GM12874 (cell line): Measurements from ENCODE around the gene GRIN2C.

Source experiments
- CTCF ChIP-seq: IDR thresholded peaks from 2 replicates; pipeline ENCODE4 v1.5.1; 2011; ENCODE audit warnings: low read depth, mild to moderate bottlenecking, control low read depth, low read length, moderate library complexity; ENCODE audit not compliant: insufficient read depth

The GRIN2C gene

GRCh38 chr17:74792586-74793105 lies 67.0 kb downstream of the GRIN2C start:
- TF ChIP-seq CTCF = no peak
